NCI-H2171 (cell line): Measurements from ENCODE around the gene SLU7.

ENCODE experiments used
- DNase-seq: peaks from one replicate; lab custom pipeline; 2025; lab: John Stamatoyannopoulos, UW

The SLU7 gene

GRCh38 chr5:160367261-160367660, 51.6 kb downstream of the SLU7 start:
- no peak for DNase-seq

- no peak for DNase-seq
Observed at GRCh38 chr5:160366230-160366629, 52.7 kb downstream of the SLU7 start.

GRCh38 chr5:160363660-160364395, 55.1 kb downstream of the SLU7 start:
- no peak for DNase-seq

GRCh38 chr5:160363211-160363610, 55.7 kb downstream of the SLU7 start:
- DNase-seq: no peak

- no peak for DNase-seq
Observed at GRCh38 chr5:160361624-160362228, 57.2 kb downstream of the SLU7 start.

GRCh38 chr5:160360310-160360709, 58.6 kb downstream of the SLU7 start:
- no peak for DNase-seq

- DNase-seq: no peak
Observed at GRCh38 chr5:160359816-160360215, 59.1 kb downstream of the SLU7 start.

GRCh38 chr5:160359242-160359641, 59.6 kb downstream of the SLU7 start:
- no peak for DNase-seq

- DNase-seq: no peak
Observed at GRCh38 chr5:160357861-160358411, 60.9 kb downstream of the SLU7 start.

- no peak for DNase-seq
Observed at GRCh38 chr5:160357394-160357793, 61.5 kb downstream of the SLU7 start.

- DNase-seq: no peak
Observed at GRCh38 chr5:160356550-160357347, 62.1 kb downstream of the SLU7 start.

- DNase-seq: no peak
Observed at GRCh38 chr5:160354666-160355065, 64.2 kb downstream of the SLU7 start.

GRCh38 chr5:160353379-160353778, 65.5 kb downstream of the SLU7 start:
- no peak for DNase-seq

- no peak for DNase-seq
Observed at GRCh38 chr5:160352308-160352707, 66.6 kb downstream of the SLU7 start.
